Measurements from ENCODE around the gene TMEM108. TPM values are rescaled to one million over a fixed set of nuclear protein-coding genes. Genes with fewer than 3 reads are reported as not detected.
A peak's percentile ranks its signal among the peaks of the same experiment; 100 is the strongest.

Gene TMEM108
- total and polyA plus RNA-seq, 8 donors: 0.37 to 2.1 (median 0.84) TPM; not detected in 2

GRCh38 chr3:133294253-133294652 is 256.1 kb downstream of the TMEM108 start:
- H3K9me3 ChIP-seq: no peaks in the 10 kb centered on the region
- peaks cover 0 to 3% (median 0%) of the 10 kb centered on the region in 4 donors for H3K4me1 ChIP-seq
- no peak overlapping the region for H3K4me3 ChIP-seq
- H3K27me3 ChIP-seq: no peaks in the 10 kb centered on the region
- TF ChIP-seq POLR2A (IDR thresholded peaks at IDR 0.05): no peak
- DNase-seq: no peak
- no peaks in the 10 kb centered on the region for H3K36me3 ChIP-seq
- intact Hi-C loops (cut with DNase I; ENCODE audit: low total_unique reads): no loop called here
- H3K27ac ChIP-seq: no peak overlapping the region
- 74 to 95% (median 74%) methylated on average over 1 of the region's 1 CpG for WGBS, 5 donors

GRCh38 chr3:133295199-133295901 is 257.2 kb downstream of the TMEM108 start:
- intact Hi-C loops (cut with DNase I; ENCODE audit: low total_unique reads): no loop called here
- no peak overlapping the region for H3K27ac ChIP-seq
- no peaks in the 10 kb centered on the region for H3K27me3 ChIP-seq
- H3K4me1 ChIP-seq: peaks cover 0 to 3% (median 0%) of the 10 kb centered on the region in 4 donors
- H3K36me3 ChIP-seq: no peaks in the 10 kb centered on the region
- no peaks in the 10 kb centered on the region for H3K9me3 ChIP-seq
- DNase-seq: no peak
- no peak overlapping the region for H3K4me3 ChIP-seq
- WGBS, 5 donors: 47 to 83% (median 81%) methylated on average over 4 of the region's 4 CpGs
- TF ChIP-seq CTCF (IDR thresholded peaks at IDR 0.05) (no peak), POLR2A (IDR thresholded peaks at IDR 0.05) (no peak), POLR2AphosphoS5 (IDR thresholded peaks at IDR 0.05) (no peak), EP300 (IDR thresholded peaks at IDR 0.05) (no peak)

DNA sequence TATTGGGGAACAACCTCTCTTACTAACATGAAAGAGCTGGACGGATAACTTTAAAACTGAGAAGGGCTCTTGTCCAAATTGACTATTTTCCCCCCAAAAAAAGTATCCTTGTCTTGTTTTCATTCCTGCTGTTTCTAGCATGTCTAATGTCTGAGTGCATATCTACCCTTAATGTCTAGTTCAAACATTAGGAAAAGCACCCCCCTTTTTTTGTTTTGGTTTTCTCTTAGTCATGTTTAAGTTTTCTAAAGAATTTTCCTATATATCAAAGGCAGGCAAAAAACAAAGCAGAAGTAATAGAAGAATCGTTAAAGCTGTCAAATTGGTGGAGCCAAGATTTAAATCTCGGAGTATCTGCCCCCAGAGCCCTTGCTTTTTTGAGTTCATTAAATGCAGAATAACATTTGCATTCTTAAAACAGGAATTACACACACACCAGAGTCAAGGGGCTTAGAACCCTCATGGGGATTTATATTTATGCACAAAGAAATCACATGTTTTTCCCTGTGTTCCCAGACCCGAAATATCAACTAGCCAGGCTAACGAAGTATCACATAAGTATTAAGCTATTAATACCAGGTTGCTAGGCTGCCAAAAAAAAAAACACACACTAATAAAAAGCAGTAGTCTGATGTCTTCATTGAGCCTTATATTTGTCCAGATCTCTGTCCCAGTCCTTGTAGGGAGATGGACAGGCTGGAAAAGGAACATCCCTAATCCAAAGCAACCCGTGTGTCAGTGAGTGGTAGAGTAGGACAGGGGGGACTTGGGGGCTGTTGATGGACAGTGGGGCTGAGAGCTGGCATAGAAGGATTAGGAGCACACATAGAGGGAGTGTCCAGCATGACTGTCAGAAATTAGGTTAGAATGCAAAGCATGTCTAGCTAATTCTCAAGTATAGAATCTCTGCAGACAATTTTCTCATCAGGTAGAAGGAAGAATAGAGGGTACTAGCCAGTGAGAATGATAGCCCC is 258.0 kb downstream of the TMEM108 start:
- intact Hi-C loops (cut with DNase I; ENCODE audit: low total_unique reads): no loop called here
- Histone ChIP-seq H3K4me3 (no peak overlapping the region), H3K4me1 (peaks cover 0 to 3% (median 0%) of the 10 kb centered on the region in 4 donors), H3K27me3 (no peaks in the 10 kb centered on the region), H3K9me3 (no peaks in the 10 kb centered on the region), H3K27ac (no peak overlapping the region), H3K36me3 (no peaks in the 10 kb centered on the region)
- WGBS, 5 donors: 68 to 83% (median 73%) methylated on average over 6 of the region's 6 CpGs
- peak in 1 of 2 donors; percentile 47 for DNase-seq
- TF ChIP-seq POLR2A (IDR thresholded peaks at IDR 0.05): no peak
- TF ChIP-seq EP300 (IDR thresholded peaks at IDR 0.05): no peak
- no peak for TF ChIP-seq POLR2AphosphoS5 (IDR thresholded peaks at IDR 0.05)
- no peak for TF ChIP-seq CTCF (IDR thresholded peaks at IDR 0.05)

GRCh38 chr3:133296981-133297380 is 258.8 kb downstream of the TMEM108 start:
- DNase-seq: no peak
- intact Hi-C loops (cut with DNase I; ENCODE audit: low total_unique reads): no loop called here
- no peaks in the 10 kb centered on the region for H3K27me3 ChIP-seq
- H3K9me3 ChIP-seq: no peaks in the 10 kb centered on the region
- peaks cover 0 to 3% (median 0%) of the 10 kb centered on the region in 4 donors for H3K4me1 ChIP-seq
- 74 to 95% (median 84%) methylated on average over 5 of the region's 5 CpGs for WGBS, 5 donors
- H3K27ac ChIP-seq: no peak overlapping the region
- no peak overlapping the region for H3K4me3 ChIP-seq
- TF ChIP-seq POLR2A (IDR thresholded peaks at IDR 0.05) (no peak), CTCF (IDR thresholded peaks at IDR 0.05) (no peak), EP300 (IDR thresholded peaks at IDR 0.05) (no peak), POLR2AphosphoS5 (IDR thresholded peaks at IDR 0.05) (no peak)
- no peaks in the 10 kb centered on the region for H3K36me3 ChIP-seq
